DOHH2 (cell line): ENCODE results near the gene GRK4.
"Not testable (repeated sequence)": the region's sequence is repeated elsewhere in the genome, so short reads cannot be mapped to it uniquely, and the experiment has no call there.

Experiments
- EZH2phosphoT487 ChIP-seq: fragments of 200-600 bp; sonication (generic); IDR thresholded peaks from 2 replicates; pipeline ENCODE4 v1.6.1; 2017; ENCODE audit warnings: borderline replicate concordance, mild to moderate bottlenecking, antibody characterized with exemption, low read length, moderate library complexity, mixed read lengths
- TF ChIP-seq, protein P1 (sequence below): fragments of 200-600 bp; sonication (generic); IDR thresholded peaks from one replicate; pipeline ENCODE4 v1.5.1; 2014; ENCODE audit warnings: antibody characterized with exemption, mild to moderate bottlenecking, low read depth, low read length; ENCODE audit not compliant: poor library complexity, severe bottlenecking

DNA sequence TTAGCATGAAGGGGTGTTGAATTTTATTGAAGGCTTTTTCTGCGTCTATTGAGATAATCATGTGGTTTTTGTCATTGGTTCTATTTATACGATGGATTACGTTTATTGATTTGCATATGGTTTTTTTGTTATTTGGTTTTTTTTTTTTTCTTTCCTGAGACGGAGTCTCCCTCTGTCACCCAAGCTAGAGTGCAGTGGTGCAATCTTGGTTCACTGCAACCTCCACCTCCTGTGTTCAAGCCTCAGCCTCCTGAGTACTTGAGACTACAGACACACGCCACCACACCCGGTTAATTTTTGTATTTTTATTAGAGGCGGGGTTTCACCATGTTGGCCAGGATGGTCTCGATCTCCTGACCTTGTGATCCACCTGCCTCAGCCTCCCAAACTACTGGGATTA lies 44.7 kb upstream of the GRK4 start:
- TF ChIP-seq, protein P1, sequence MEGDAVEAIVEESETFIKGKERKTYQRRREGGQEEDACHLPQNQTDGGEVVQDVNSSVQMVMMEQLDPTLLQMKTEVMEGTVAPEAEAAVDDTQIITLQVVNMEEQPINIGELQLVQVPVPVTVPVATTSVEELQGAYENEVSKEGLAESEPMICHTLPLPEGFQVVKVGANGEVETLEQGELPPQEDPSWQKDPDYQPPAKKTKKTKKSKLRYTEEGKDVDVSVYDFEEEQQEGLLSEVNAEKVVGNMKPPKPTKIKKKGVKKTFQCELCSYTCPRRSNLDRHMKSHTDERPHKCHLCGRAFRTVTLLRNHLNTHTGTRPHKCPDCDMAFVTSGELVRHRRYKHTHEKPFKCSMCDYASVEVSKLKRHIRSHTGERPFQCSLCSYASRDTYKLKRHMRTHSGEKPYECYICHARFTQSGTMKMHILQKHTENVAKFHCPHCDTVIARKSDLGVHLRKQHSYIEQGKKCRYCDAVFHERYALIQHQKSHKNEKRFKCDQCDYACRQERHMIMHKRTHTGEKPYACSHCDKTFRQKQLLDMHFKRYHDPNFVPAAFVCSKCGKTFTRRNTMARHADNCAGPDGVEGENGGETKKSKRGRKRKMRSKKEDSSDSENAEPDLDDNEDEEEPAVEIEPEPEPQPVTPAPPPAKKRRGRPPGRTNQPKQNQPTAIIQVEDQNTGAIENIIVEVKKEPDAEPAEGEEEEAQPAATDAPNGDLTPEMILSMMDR, result not testable (repeated sequence)
- TF ChIP-seq EZH2phosphoT487, result not testable (repeated sequence)
